Progenitor cell of endocrine pancreas (in vitro differentiated cells): ENCODE measurements around the gene FOXE3. TPM values are rescaled to one million over a fixed set of nuclear protein-coding genes. Genes with fewer than 3 reads are reported as not detected.

ENCODE experiments used
- DNase-seq: peaks from one replicate; pipeline ENCODE4 v3.0.0; 2021; ENCODE audit warnings: low spot score; ENCODE audit not compliant: unreplicated experiment
- H3K27ac Mint-ChIP-seq: 2 replicates; pipeline ENCODE4 v1.8.0; 2021; ENCODE audit warnings: mild to moderate bottlenecking, moderate library complexity, mixed read lengths
- H3K27me3 Mint-ChIP-seq: 2 replicates; pipeline ENCODE4 v1.8.0; 2021; ENCODE audit warnings: mixed read lengths
- H3K36me3 Mint-ChIP-seq: 2 replicates; pipeline ENCODE4 v1.8.0; 2022; ENCODE audit warnings: mixed read lengths; ENCODE audit not compliant: insufficient read depth
- H3K4me1 Mint-ChIP-seq: 2 replicates; pipeline ENCODE4 v1.8.0; 2021; ENCODE audit warnings: low read depth, mixed read lengths
- H3K4me3 Mint-ChIP-seq: 2 replicates; pipeline ENCODE4 v1.8.0; 2021; ENCODE audit warnings: low read depth, mild to moderate bottlenecking, moderate library complexity, mixed read lengths
- H3K9me3 Mint-ChIP-seq: 2 replicates; pipeline ENCODE4 v1.8.0; 2021; ENCODE audit warnings: low read depth, mixed read lengths
- total RNA-seq: library from RNA; stranded (reverse); gene quantifications from 2 replicates; pipeline ENCODE4 v1.2.1, GENCODE V29; 2021
- TF ChIP-seq, protein P1 (sequence below): fragments of 200-600 bp; sonication (generic); IDR thresholded peaks from one replicate; pipeline ENCODE4 v1.5.0; 2021; ENCODE audit warnings: antibody characterized with exemption, mild to moderate bottlenecking; ENCODE audit not compliant: unreplicated experiment

Gene FOXE3
- total RNA-seq, 1 donor from 2014 or later = not detected

- Mint-ChIP-seq H3K36me3 (no peaks in the 10 kb centered on the region), H3K4me3 (no peak overlapping the region), H3K27me3 (peaks cover 81% of the 10 kb centered on the region), H3K4me1 (no peaks in the 10 kb centered on the region), H3K27ac (no peak overlapping the region), H3K9me3 (no peaks in the 10 kb centered on the region)
- TF ChIP-seq, protein P1, sequence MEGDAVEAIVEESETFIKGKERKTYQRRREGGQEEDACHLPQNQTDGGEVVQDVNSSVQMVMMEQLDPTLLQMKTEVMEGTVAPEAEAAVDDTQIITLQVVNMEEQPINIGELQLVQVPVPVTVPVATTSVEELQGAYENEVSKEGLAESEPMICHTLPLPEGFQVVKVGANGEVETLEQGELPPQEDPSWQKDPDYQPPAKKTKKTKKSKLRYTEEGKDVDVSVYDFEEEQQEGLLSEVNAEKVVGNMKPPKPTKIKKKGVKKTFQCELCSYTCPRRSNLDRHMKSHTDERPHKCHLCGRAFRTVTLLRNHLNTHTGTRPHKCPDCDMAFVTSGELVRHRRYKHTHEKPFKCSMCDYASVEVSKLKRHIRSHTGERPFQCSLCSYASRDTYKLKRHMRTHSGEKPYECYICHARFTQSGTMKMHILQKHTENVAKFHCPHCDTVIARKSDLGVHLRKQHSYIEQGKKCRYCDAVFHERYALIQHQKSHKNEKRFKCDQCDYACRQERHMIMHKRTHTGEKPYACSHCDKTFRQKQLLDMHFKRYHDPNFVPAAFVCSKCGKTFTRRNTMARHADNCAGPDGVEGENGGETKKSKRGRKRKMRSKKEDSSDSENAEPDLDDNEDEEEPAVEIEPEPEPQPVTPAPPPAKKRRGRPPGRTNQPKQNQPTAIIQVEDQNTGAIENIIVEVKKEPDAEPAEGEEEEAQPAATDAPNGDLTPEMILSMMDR = peak; percentile 81
- no peak for DNase-seq
These were observed 8.4 kb downstream of the FOXE3 start for GRCh38 chr1:47424336-47424982.

GRCh38 chr1:47431534-47431933 is 15.4 kb downstream of the FOXE3 start:
- TF ChIP-seq, protein P1 = no peak
- DNase-seq = no peak
- no peak overlapping the region for H3K27ac Mint-ChIP-seq
- H3K27me3 Mint-ChIP-seq = peaks cover 85% of the 10 kb centered on the region
- no peaks in the 10 kb centered on the region for H3K36me3 Mint-ChIP-seq
- H3K4me3 Mint-ChIP-seq = no peak overlapping the region
- no peaks in the 10 kb centered on the region for H3K9me3 Mint-ChIP-seq
- peaks cover 9% of the 10 kb centered on the region for H3K4me1 Mint-ChIP-seq

- H3K4me1 Mint-ChIP-seq = peaks cover 10% of the 10 kb centered on the region
- TF ChIP-seq, protein P1 = peak; percentile 90
These were observed 16.3 kb downstream of the FOXE3 start for GRCh38 chr1:47432071-47433036.

DNA sequence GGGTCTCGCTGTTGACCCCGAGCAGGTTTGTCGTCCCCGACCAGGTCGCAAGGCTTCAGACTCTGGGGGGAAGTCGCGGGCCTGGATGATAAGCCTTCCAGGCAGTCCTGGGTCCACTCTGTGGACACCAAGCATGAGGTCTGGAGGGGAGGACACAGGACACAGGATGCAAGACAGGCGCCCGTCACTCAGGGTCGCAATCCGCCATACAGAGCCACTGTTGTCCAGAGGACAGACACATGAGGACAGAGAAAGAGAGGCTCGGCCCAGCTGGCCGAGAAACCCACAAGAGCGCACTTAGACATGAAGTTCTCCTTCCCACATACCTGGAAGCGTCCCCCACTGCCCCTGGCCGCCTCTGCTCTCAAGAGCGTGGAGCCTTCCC is 16.9 kb downstream of the FOXE3 start:
- peak overlapping the region; percentile 29 for H3K4me3 Mint-ChIP-seq
- H3K36me3 Mint-ChIP-seq = no peaks in the 10 kb centered on the region
- peak overlapping the region; percentile 48 for H3K27ac Mint-ChIP-seq

More at GRCh38 chr1:47432071-47433036, 16.3 kb downstream of the FOXE3 start:
- peak; percentile 76 for DNase-seq
- H3K36me3 Mint-ChIP-seq = no peaks in the 10 kb centered on the region
- H3K27me3 Mint-ChIP-seq = peaks cover 82% of the 10 kb centered on the region
- H3K4me3 Mint-ChIP-seq = peak overlapping the region; percentile 22
- H3K27ac Mint-ChIP-seq = no peak overlapping the region
- H3K9me3 Mint-ChIP-seq = no peaks in the 10 kb centered on the region

More for the DNA sequence above, 16.9 kb downstream of the FOXE3 start:
- peaks cover 10% of the 10 kb centered on the region for H3K4me1 Mint-ChIP-seq
- TF ChIP-seq, protein P1 = no peak
- peaks cover 78% of the 10 kb centered on the region for H3K27me3 Mint-ChIP-seq
- DNase-seq = no peak
- no peaks in the 10 kb centered on the region for H3K9me3 Mint-ChIP-seq
